ENCODE data around the gene PON2. TPM values are rescaled to one million over a fixed set of nuclear protein-coding genes. Genes with fewer than 3 reads are reported as not detected.

Gene PON2
- total and polyA plus RNA-seq, 2 of the 13 experiments (the other 11 are each of a cell fraction or from before 2014, with no cell fraction given): 202 to 217 TPM

- TF ChIP-seq PATZ1 (CRISPR knock-in tag; IDR thresholded peaks at IDR 0.05) (peak; percentile 64), MED8 (CRISPR knock-in tag; IDR thresholded peaks at IDR 0.05; ENCODE audit: insufficient replicate concordance) (no peak), CHCHD3 (CRISPR knock-in tag; IDR thresholded peaks at IDR 0.05) (no peak), EP300 (IDR thresholded peaks at IDR 0.05; ENCODE audit: low read depth in 2 of 2, low read length in 2 of 2) (peak in 1 of 2 experiments; percentile 84; a peak in 2 of 4 replicates), EP300 (CRISPR knock-in tag; IDR thresholded peaks at IDR 0.05; ENCODE audit: borderline replicate concordance) (peak; percentile 82; the same call in 1 of the 2 replicates), GLI4 (CRISPR knock-in tag; IDR thresholded peaks at IDR 0.05; ENCODE audit: borderline replicate concordance) (no peak), MIXL1 (CRISPR knock-in tag; IDR thresholded peaks at IDR 0.05) (peak; percentile 71), TIGD3 (CRISPR knock-in tag; IDR thresholded peaks at IDR 0.05; ENCODE audit: borderline replicate concordance) (no peak), TBX2 (CRISPR knock-in tag; IDR thresholded peaks at IDR 0.05; ENCODE audit: borderline replicate concordance) (peak; percentile 39; the same call in 1 of the 2 replicates), ZNF598 (CRISPR knock-in tag; IDR thresholded peaks at IDR 0.05; ENCODE audit: borderline replicate concordance) (no peak), NFIC (IDR thresholded peaks at IDR 0.05; ENCODE audit: low read length) (peak; percentile 68; the same call in 1 of the 2 replicates), TEAD3 (CRISPR knock-in tag; optimal IDR thresholded peaks at IDR 0.05; ENCODE audit: borderline replicate concordance) (peak; percentile 34), TARDBP (CRISPR knock-in tag; IDR thresholded peaks at IDR 0.05) (no peak), FOXA3 (CRISPR knock-in tag; IDR thresholded peaks at IDR 0.05) (peak; percentile 77), BCL6 (CRISPR knock-in tag; IDR thresholded peaks at IDR 0.05) (peak; percentile 77), SALL1 (CRISPR knock-in tag; IDR thresholded peaks at IDR 0.05) (peak; percentile 87), CENPT (CRISPR knock-in tag; IDR thresholded peaks at IDR 0.05; ENCODE audit: low read depth) (no peak), AHDC1 (CRISPR knock-in tag; IDR thresholded peaks at IDR 0.05; ENCODE audit: borderline replicate concordance) (peak; percentile 59; the same call in 1 of the 2 replicates), MED1 (CRISPR knock-in tag; IDR thresholded peaks at IDR 0.05) (0 out of 2 replicates have a peak, but pooled peaks have one; percentile 32), CREB1 (IDR thresholded peaks at IDR 0.05) (no peak), CREB1 (CRISPR knock-in tag; IDR thresholded peaks at IDR 0.05) (peak; percentile 36; the same call in 1 of the 2 replicates), ZNF34 (CRISPR knock-in tag; IDR thresholded peaks at IDR 0.05; ENCODE audit: borderline replicate concordance) (no peak), KDM6A (CRISPR knock-in tag; IDR thresholded peaks at IDR 0.05; ENCODE audit: low read depth) (no peak), ZNF326 (CRISPR knock-in tag; IDR thresholded peaks at IDR 0.05; ENCODE audit: borderline replicate concordance) (no peak)
Measured at GRCh38 chr7:95470452-95470851, 35.6 kb upstream of the PON2 start (continued).

Data from HepG2 (cell line).